ENCODE measurements around the gene CORO2B. TPM values are rescaled to one million over a fixed set of nuclear protein-coding genes. Genes with fewer than 3 reads are reported as not detected.
A peak's percentile ranks its signal among the peaks of the same experiment; 100 is the strongest.

CORO2B gene
- total and polyA plus RNA-seq, 4 donors, result 15.9 to 53.6 (median 33.2) TPM

DNA sequence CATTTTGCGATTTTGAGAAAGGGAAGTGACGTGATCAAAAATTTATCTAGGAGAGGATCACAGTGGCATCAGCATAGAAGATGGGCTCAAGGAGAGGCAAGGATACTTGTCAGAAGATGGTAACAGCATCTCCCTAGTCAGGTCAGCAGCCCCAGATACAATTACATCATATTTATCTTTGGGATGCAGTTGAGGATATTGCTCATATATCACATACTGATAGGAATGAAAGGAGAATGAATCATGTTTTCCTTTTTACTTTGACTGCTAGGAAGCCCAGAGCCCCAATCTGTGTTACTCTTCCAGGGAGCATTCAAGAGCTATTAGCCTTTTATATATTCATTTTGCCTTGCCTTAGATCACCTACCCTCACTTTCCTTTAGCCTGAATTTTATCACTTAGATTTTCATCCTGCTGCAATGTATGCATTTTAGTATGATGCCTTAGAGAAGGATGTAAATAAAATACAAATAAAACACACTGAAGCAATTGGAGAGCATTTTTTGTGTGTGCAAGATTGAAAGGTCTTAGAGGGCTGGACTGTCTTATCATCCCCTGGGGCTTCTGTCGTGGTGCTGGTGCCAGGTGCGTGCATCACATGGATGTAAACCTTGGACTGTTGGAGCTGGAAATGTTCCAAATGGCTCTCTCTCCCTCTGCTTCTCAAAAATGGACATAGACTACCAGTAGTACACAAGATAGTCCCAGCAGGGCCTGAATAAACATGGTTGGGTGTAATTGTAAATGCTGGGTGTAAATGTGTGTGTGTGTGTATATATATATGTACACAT lies 40.3 kb downstream of the CORO2B start:
- H3K36me3 ChIP-seq (ENCODE audit: control insufficient read depth, insufficient read depth, low read length), result no peaks in the 10 kb centered on the region
- no peaks in the 10 kb centered on the region for H3K27me3 ChIP-seq (ENCODE audit: control insufficient read depth, insufficient read depth, low read length)
- no peak overlapping the region for H3K4me3 ChIP-seq (ENCODE audit: low read depth, low read length)
- peaks cover 69% of the 10 kb centered on the region for H3K4me1 ChIP-seq (ENCODE audit: control insufficient read depth, insufficient read depth, low read length)
- 94% methylated on average over 2 of the region's 4 CpGs for WGBS (ENCODE audit: insufficient coverage)
- H3K27ac ChIP-seq (ENCODE audit: low read depth, low read length), result no peak overlapping the region
- DNase-seq (ENCODE audit: low read depth in 4 of 6, low spot score in 6 of 6), result no peak
- H3K9me3 ChIP-seq (ENCODE audit: control insufficient read depth, insufficient read depth, low read length), result no peaks in the 10 kb centered on the region

GRCh38 chr15:68620721-68621527 lies 42.1 kb downstream of the CORO2B start:
- no peaks in the 10 kb centered on the region for H3K9me3 ChIP-seq (ENCODE audit: control insufficient read depth, insufficient read depth, low read length)
- no peaks in the 10 kb centered on the region for H3K36me3 ChIP-seq (ENCODE audit: control insufficient read depth, insufficient read depth, low read length)
- 24% methylated on average over 17 of the region's 19 CpGs for WGBS (ENCODE audit: insufficient coverage)
- no peak overlapping the region for H3K4me3 ChIP-seq (ENCODE audit: low read depth, low read length)
- DNase-seq (ENCODE audit: low read depth in 4 of 6, low spot score in 6 of 6), result peak in 5 of 6 donors; percentile 82 to 97 (median 89)
- peak overlapping the region; percentile 91 for H3K27ac ChIP-seq (ENCODE audit: low read depth, low read length)
- H3K27me3 ChIP-seq (ENCODE audit: control insufficient read depth, insufficient read depth, low read length), result no peaks in the 10 kb centered on the region
- H3K4me1 ChIP-seq (ENCODE audit: control insufficient read depth, insufficient read depth, low read length), result peaks cover 52% of the 10 kb centered on the region

DNA sequence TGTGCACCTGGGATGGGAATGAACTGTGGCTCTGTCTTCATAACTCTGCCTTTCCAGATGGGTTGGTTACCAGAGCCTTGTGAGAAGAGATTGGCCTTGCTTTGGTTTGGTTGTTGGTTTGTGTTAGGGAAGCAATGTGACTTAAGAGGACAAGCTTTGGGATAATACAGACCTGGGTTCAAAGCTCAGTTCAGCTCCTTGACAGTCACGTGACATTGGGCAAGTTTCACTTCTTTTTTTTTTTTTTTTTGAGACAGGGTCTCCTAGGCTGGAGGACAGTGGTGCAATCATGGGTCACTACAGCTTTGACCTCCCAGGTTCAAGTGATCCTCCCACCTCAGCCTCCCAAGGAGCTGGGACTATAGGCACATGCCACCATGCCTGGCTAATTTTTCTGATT lies 42.7 kb downstream of the CORO2B start:
- 83% methylated on average over 1 of the region's 1 CpG for WGBS (ENCODE audit: insufficient coverage)
- H3K4me1 ChIP-seq (ENCODE audit: control insufficient read depth, insufficient read depth, low read length), result peaks cover 45% of the 10 kb centered on the region
- H3K9me3 ChIP-seq (ENCODE audit: control insufficient read depth, insufficient read depth, low read length), result no peaks in the 10 kb centered on the region
- peak overlapping the region; percentile 91 for H3K27ac ChIP-seq (ENCODE audit: low read depth, low read length)
- no peak for DNase-seq (ENCODE audit: low read depth in 4 of 6, low spot score in 6 of 6)
- no peaks in the 10 kb centered on the region for H3K27me3 ChIP-seq (ENCODE audit: control insufficient read depth, insufficient read depth, low read length)
- H3K4me3 ChIP-seq (ENCODE audit: low read depth, low read length), result no peak overlapping the region
- H3K36me3 ChIP-seq (ENCODE audit: control insufficient read depth, insufficient read depth, low read length), result no peaks in the 10 kb centered on the region

- H3K4me3 ChIP-seq (ENCODE audit: low read depth, low read length), result no peak overlapping the region
- peak in 1 of 6 donors; percentile 34 for DNase-seq (ENCODE audit: low read depth in 4 of 6, low spot score in 6 of 6)
- H3K36me3 ChIP-seq (ENCODE audit: control insufficient read depth, insufficient read depth, low read length), result no peaks in the 10 kb centered on the region
- H3K27me3 ChIP-seq (ENCODE audit: control insufficient read depth, insufficient read depth, low read length), result no peaks in the 10 kb centered on the region
- H3K27ac ChIP-seq (ENCODE audit: low read depth, low read length), result no peak overlapping the region
- peaks cover 39% of the 10 kb centered on the region for H3K4me1 ChIP-seq (ENCODE audit: control insufficient read depth, insufficient read depth, low read length)
- H3K9me3 ChIP-seq (ENCODE audit: control insufficient read depth, insufficient read depth, low read length), result no peaks in the 10 kb centered on the region
- 63% methylated on average over 10 of the region's 13 CpGs for WGBS (ENCODE audit: insufficient coverage)
Measured at GRCh38 chr15:68623301-68623892, 44.6 kb downstream of the CORO2B start.

DNA sequence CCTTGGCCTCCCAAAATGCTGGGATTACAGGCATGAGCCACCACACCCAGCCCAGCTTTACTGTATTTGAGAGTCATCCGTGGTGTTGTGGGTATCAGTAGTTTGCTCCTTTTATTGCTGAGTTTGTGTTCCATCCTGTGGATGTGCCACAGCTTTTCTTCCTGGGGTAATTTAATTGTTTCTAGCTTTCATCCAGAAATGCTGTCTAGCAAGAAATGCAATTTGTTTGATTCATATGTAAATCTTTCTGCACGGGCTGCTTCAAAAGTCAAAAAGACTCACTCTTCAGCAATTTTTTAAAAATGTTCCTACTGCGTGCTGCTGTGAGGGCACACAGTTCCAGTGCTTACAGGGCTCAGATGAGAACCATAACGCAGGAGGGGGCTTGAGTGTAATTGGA lies 47.1 kb downstream of the CORO2B start:
- DNase-seq (ENCODE audit: low read depth in 4 of 6, low spot score in 6 of 6), result peak in 1 of 6 donors; percentile 46
- H3K27me3 ChIP-seq (ENCODE audit: control insufficient read depth, insufficient read depth, low read length), result no peaks in the 10 kb centered on the region
- WGBS (ENCODE audit: insufficient coverage), result no CpG with 5 or more reads among the region's 4 CpGs
- no peak overlapping the region for H3K27ac ChIP-seq (ENCODE audit: low read depth, low read length)
- H3K4me3 ChIP-seq (ENCODE audit: low read depth, low read length), result no peak overlapping the region
- H3K36me3 ChIP-seq (ENCODE audit: control insufficient read depth, insufficient read depth, low read length), result no peaks in the 10 kb centered on the region
- peaks cover 46% of the 10 kb centered on the region for H3K4me1 ChIP-seq (ENCODE audit: control insufficient read depth, insufficient read depth, low read length)
- no peaks in the 10 kb centered on the region for H3K9me3 ChIP-seq (ENCODE audit: control insufficient read depth, insufficient read depth, low read length)

- WGBS (ENCODE audit: insufficient coverage), result 67% methylated on average over 3 of the region's 3 CpGs
- no peak overlapping the region for H3K27ac ChIP-seq (ENCODE audit: low read depth, low read length)
- no peaks in the 10 kb centered on the region for H3K27me3 ChIP-seq (ENCODE audit: control insufficient read depth, insufficient read depth, low read length)
- H3K9me3 ChIP-seq (ENCODE audit: control insufficient read depth, insufficient read depth, low read length), result no peaks in the 10 kb centered on the region
- no peak overlapping the region for H3K4me3 ChIP-seq (ENCODE audit: low read depth, low read length)
- DNase-seq (ENCODE audit: low read depth in 4 of 6, low spot score in 6 of 6), result no peak
- no peaks in the 10 kb centered on the region for H3K36me3 ChIP-seq (ENCODE audit: control insufficient read depth, insufficient read depth, low read length)
- H3K4me1 ChIP-seq (ENCODE audit: control insufficient read depth, insufficient read depth, low read length), result peaks cover 44% of the 10 kb centered on the region
Measured at GRCh38 chr15:68626283-68626682, 47.5 kb downstream of the CORO2B start.

- H3K36me3 ChIP-seq (ENCODE audit: control insufficient read depth, insufficient read depth, low read length), result peaks cover 2% of the 10 kb centered on the region
- peaks cover 44% of the 10 kb centered on the region for H3K4me1 ChIP-seq (ENCODE audit: control insufficient read depth, insufficient read depth, low read length)
- H3K9me3 ChIP-seq (ENCODE audit: control insufficient read depth, insufficient read depth, low read length), result no peaks in the 10 kb centered on the region
- 76% methylated on average over 2 of the region's 3 CpGs for WGBS (ENCODE audit: insufficient coverage)
- no peaks in the 10 kb centered on the region for H3K27me3 ChIP-seq (ENCODE audit: control insufficient read depth, insufficient read depth, low read length)
- H3K27ac ChIP-seq (ENCODE audit: low read depth, low read length), result no peak overlapping the region
- DNase-seq (ENCODE audit: low read depth in 4 of 6, low spot score in 6 of 6), result no peak
- H3K4me3 ChIP-seq (ENCODE audit: low read depth, low read length), result no peak overlapping the region
Measured at GRCh38 chr15:68626739-68627138, 47.9 kb downstream of the CORO2B start.

DNA sequence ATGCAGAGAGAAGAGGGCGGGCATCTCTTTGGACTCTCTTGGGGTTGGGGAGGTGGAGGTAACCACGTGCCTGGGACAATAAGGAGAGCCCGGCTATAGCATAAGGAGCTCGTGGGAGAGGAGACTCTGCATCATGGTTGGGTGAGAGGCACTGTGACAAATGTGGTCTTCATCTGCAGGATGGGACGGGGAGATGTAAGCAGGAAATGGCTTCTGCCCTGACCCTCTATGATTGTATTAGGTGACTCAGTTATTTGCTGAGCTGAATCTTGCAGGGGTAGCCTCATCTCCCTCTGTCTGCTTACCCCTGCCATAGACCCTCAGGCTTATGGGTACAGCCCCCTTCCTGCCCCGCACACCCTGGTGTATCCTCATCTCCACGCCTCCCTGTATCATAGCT lies 48.7 kb downstream of the CORO2B start:
- peaks cover 4% of the 10 kb centered on the region for H3K36me3 ChIP-seq (ENCODE audit: control insufficient read depth, insufficient read depth, low read length)
- DNase-seq (ENCODE audit: low read depth in 4 of 6, low spot score in 6 of 6), result no peak

DNA sequence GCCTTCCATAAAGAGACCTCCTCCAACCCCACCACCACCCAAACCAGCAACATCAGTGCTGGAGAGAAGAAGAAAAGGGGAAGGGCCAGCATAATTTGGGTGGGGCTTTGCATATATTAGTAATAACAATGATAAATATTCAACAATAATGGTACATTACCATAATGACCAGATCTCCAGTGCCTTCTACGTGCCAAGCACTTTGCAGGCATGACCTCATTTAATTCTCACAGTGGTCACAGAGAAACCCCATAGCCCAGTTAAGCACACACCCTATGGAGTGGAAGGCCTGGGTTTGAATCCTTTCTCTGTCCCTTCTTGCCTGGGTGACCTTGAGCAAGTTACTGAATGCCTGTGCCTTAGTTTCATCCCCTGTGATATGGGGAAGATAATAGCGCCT lies 49.2 kb downstream of the CORO2B start:
- WGBS (ENCODE audit: insufficient coverage), result 78% methylated on average over 1 of the region's 2 CpGs
- peaks cover 42% of the 10 kb centered on the region for H3K4me1 ChIP-seq (ENCODE audit: control insufficient read depth, insufficient read depth, low read length)

More for the DNA sequence above, 48.7 kb downstream of the CORO2B start:
- Histone ChIP-seq H3K9me3 (ENCODE audit: control insufficient read depth, insufficient read depth, low read length) (no peaks in the 10 kb centered on the region), H3K4me1 (ENCODE audit: control insufficient read depth, insufficient read depth, low read length) (peaks cover 44% of the 10 kb centered on the region), H3K4me3 (ENCODE audit: low read depth, low read length) (no peak overlapping the region), H3K27me3 (ENCODE audit: control insufficient read depth, insufficient read depth, low read length) (no peaks in the 10 kb centered on the region), H3K27ac (ENCODE audit: low read depth, low read length) (no peak overlapping the region)
- WGBS (ENCODE audit: insufficient coverage), result 81% methylated on average over 5 of the region's 7 CpGs

More for the DNA sequence above, 49.2 kb downstream of the CORO2B start:
- H3K4me3 ChIP-seq (ENCODE audit: low read depth, low read length), result no peak overlapping the region
- H3K27ac ChIP-seq (ENCODE audit: low read depth, low read length), result no peak overlapping the region
- peaks cover 4% of the 10 kb centered on the region for H3K36me3 ChIP-seq (ENCODE audit: control insufficient read depth, insufficient read depth, low read length)
- no peaks in the 10 kb centered on the region for H3K27me3 ChIP-seq (ENCODE audit: control insufficient read depth, insufficient read depth, low read length)
- no peaks in the 10 kb centered on the region for H3K9me3 ChIP-seq (ENCODE audit: control insufficient read depth, insufficient read depth, low read length)
- DNase-seq (ENCODE audit: low read depth in 4 of 6, low spot score in 6 of 6), result no peak

All from spinal cord (tissue), 10 donors.